K562 (cell line): ENCODE results near the gene TXNRD2. TPM values are rescaled to one million over a fixed set of nuclear protein-coding genes. Genes with fewer than 3 reads are reported as not detected.
A peak's percentile ranks its signal among the peaks of the same experiment; 100 is the strongest.

ENCODE experiments used
- ARNT ChIP-seq, 2 experiments: fragments of 450-650 bp; IDR thresholded peaks; 2 replicates each; pipeline ENCODE4 v1.6.1; 2016; ENCODE audit warnings: mild to moderate bottlenecking in 1 of 2
- ATF7 ChIP-seq: fragments of 450-650 bp; IDR thresholded peaks from 2 replicates; pipeline ENCODE4 v1.7.1; 2014; ENCODE audit warnings: mild to moderate bottlenecking, moderate library complexity
- HMGN3 ChIP-seq: IDR thresholded peaks from 2 replicates; pipeline ENCODE4 v1.6.1; 2011; ENCODE audit warnings: borderline replicate concordance, low read depth, mild to moderate bottlenecking, mixed read lengths, low read length; ENCODE audit not compliant: insufficient read length; ENCODE audit errors: extremely low read depth
- ILK ChIP-seq: fragments of 450-650 bp; IDR thresholded peaks from 2 replicates; pipeline ENCODE4 v1.6.1; 2016; ENCODE audit warnings: missing genetic modification characterization, low read depth, mild to moderate bottlenecking, missing compliant biosample characterization, moderate library complexity, borderline replicate concordance
- KLF13 ChIP-seq: fragments of 450-650 bp; IDR thresholded peaks from 2 replicates; pipeline ENCODE4 v1.6.1; 2016; ENCODE audit warnings: missing genetic modification characterization, low read depth, mild to moderate bottlenecking, missing compliant biosample characterization, moderate library complexity, borderline replicate concordance
- PRMT5 ChIP-seq: sonication (generic); formaldehyde crosslinking; IDR thresholded peaks from 2 replicates; pipeline ENCODE4 v1.5.0; 2020; ENCODE audit warnings: missing genetic modification reagents
- STAT6 ChIP-seq: sonication (generic); formaldehyde crosslinking; IDR thresholded peaks from 2 replicates; pipeline ENCODE4 v1.8.1; 2023; ENCODE audit warnings: mild to moderate bottlenecking, missing genetic modification reagents
- TAF15 ChIP-seq: fragments of 200-400 bp; formaldehyde crosslinking; IDR thresholded peaks from 2 replicates; pipeline ENCODE4 v1.6.1; 2017; ENCODE audit warnings: mild to moderate bottlenecking, low read depth, low read length, moderate library complexity
- TAF7 ChIP-seq: fragments of 450-650 bp; IDR thresholded peaks from 2 replicates; pipeline ENCODE4 v1.6.1; 2016; ENCODE audit warnings: missing genetic modification characterization, missing compliant biosample characterization
- ZC3H11A ChIP-seq: IDR thresholded peaks from 2 replicates; pipeline ENCODE4 v1.6.1; 2012; ENCODE audit warnings: low read depth, low read length, improper control_type of control experiment
- ZNF436 ChIP-seq: fragments of 250-450, 450-650 bp; sonication (Bioruptor Pico); formaldehyde crosslinking; IDR thresholded peaks from 2 replicates; pipeline ENCODE4 v1.7.0; 2020; ENCODE audit warnings: mild to moderate bottlenecking
- ZNF589 ChIP-seq: fragments of 200-800 bp; sonication (Bioruptor generic); IDR thresholded peaks from 2 replicates; pipeline ENCODE4 v1.6.1; 2016; ENCODE audit warnings: low read depth, missing genetic modification characterization, missing compliant biosample characterization
- ZNF830 ChIP-seq: fragments of 250-450 bp; sonication (Bioruptor Pico); IDR thresholded peaks from 2 replicates; pipeline ENCODE4 v1.5.0; 2021; ENCODE audit warnings: mild to moderate bottlenecking
- polyA plus RNA-seq, 8 experiments: library from polyadenylated mRNA; depleted of rRNA in 4 of 8; stranded (reverse) in 5 of 8; unstranded in 3 of 8; fragments of >200 nt; fragmentation: Nextera tagmentation in 2 of 8; fragmentation: Illumina TruSeq in 1 of 8; extraction: Ambion mirVana in 2 of 8; extraction: Trizol in 1 of 8; gene quantifications; 2 replicates each; pipeline versions ENCODE4 v1.2.1 to v1.2.3, GENCODE V29; 2011 to 2014; ENCODE audit warnings: inconsistent platforms in 1 of 8, missing spikeins in 1 of 8
- total RNA-seq, 7 experiments: library from RNA; depleted of rRNA in 6 of 7; stranded (reverse); fragments of >200 nt in 6 of 7; fragmentation: Illumina TruSeq in 2 of 7; extraction: Trizol in 2 of 7; gene quantifications; 2 replicates each; pipeline versions ENCODE4 v1.2.1 to v1.2.3, GENCODE V29; 2011 to 2021; ENCODE audit warnings: low replicate concordance in 1 of 7
- TF ChIP-seq, protein P1 (sequence below), 2 experiments: fragments of 250-450 bp in 1 of 2; fragments of 450-650 bp in 1 of 2; sonication (Bioruptor Pico) in 1 of 2; IDR thresholded peaks; 2 replicates each; pipeline versions ENCODE4 v1.6.1 to v1.8.0; 2016 to 2021; ENCODE audit warnings: mild to moderate bottlenecking in 2 of 2, moderate library complexity in 2 of 2, missing compliant biosample characterization in 1 of 2, missing genetic modification characterization in 1 of 2
- TF ChIP-seq, protein P2 (sequence below): fragments of 450-650 bp; IDR thresholded peaks from 2 replicates; pipeline ENCODE4 v1.6.1; 2014; ENCODE audit warnings: low read depth, mild to moderate bottlenecking, moderate library complexity, borderline replicate concordance

TXNRD2 gene
- total and polyA plus RNA-seq, 9 of the 15 experiments (the other 6 are each of a cell fraction or from before 2014, with no cell fraction given): 3.3 to 80.2 (median 49.4) TPM

DNA sequence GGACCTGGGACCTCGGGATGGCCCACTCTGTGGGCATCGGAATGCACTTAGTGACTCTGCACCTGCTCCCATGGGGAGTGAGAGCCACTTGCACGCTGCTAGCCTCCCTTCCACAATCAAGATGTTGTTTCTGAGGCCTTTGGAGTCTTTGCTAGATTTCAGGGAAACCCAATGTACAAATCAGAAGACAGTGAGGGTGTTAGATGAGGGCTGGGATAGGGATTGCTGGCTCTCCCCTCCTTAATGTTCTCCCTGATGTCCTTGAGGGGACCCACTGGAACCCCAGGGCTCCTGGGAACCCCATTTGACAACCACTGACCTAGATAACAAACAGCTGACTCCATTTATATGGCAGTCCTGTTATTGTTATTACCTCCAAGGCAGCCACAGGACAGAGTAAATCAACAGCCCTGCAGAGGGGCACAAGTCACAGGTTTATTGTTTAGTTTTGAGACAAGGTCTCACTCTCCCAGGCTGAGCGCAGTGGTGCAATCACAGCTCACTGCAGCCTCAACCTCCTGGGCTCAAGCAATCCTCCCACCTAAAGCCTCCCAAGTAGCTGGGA lies 31.4 kb downstream of the TXNRD2 start (continued):
- no peak for TF ChIP-seq ZNF436 (CRISPR knock-in tag)
- peak; percentile 43; the same call in 1 of the 2 replicates for TF ChIP-seq PRMT5 (CRISPR knock-in tag)
- 0 out of 2 replicates have a peak, but pooled peaks have one; percentile 41 for TF ChIP-seq ZNF830
- TF ChIP-seq TAF7: 0 out of 2 replicates have a peak, but pooled peaks have one; percentile 38
- no peak for TF ChIP-seq TAF15
- TF ChIP-seq ZC3H11A: 0 out of 2 replicates have a peak, but pooled peaks have one; percentile 5
- TF ChIP-seq ILK (tag): peak; percentile 30; the same call in 1 of the 2 replicates
- 0 out of 2 replicates have a peak, but pooled peaks have one; percentile 41 for TF ChIP-seq KLF13 (tag)
- TF ChIP-seq, protein P1, sequence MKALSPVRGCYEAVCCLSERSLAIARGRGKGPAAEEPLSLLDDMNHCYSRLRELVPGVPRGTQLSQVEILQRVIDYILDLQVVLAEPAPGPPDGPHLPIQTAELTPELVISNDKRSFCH (CRISPR knock-in tag; IDR thresholded peaks at IDR 0.05): no peak
- TF ChIP-seq, protein P1 (tag; IDR thresholded peaks at IDR 0.05): peak; percentile 17; the same call in 1 of the 2 replicates
- TF ChIP-seq, protein P2, sequence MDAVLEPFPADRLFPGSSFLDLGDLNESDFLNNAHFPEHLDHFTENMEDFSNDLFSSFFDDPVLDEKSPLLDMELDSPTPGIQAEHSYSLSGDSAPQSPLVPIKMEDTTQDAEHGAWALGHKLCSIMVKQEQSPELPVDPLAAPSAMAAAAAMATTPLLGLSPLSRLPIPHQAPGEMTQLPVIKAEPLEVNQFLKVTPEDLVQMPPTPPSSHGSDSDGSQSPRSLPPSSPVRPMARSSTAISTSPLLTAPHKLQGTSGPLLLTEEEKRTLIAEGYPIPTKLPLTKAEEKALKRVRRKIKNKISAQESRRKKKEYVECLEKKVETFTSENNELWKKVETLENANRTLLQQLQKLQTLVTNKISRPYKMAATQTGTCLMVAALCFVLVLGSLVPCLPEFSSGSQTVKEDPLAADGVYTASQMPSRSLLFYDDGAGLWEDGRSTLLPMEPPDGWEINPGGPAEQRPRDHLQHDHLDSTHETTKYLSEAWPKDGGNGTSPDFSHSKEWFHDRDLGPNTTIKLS: 0 out of 2 replicates have a peak, but pooled peaks have one; percentile 17
- TF ChIP-seq ARNT (IDR thresholded peaks at IDR 0.05): peak in 1 of 2 experiments; percentile 3; a peak in 1 of 4 replicates
- TF ChIP-seq STAT6: peak; percentile 27
- TF ChIP-seq ATF7: 0 out of 2 replicates have a peak, but pooled peaks have one; percentile 10
- no peak for TF ChIP-seq ZNF589 (CRISPR knock-in tag)
- TF ChIP-seq HMGN3: no peak
